ENCODE results near the gene MAML2.
A peak's percentile ranks its signal among the peaks of the same experiment; 100 is the strongest.

Gene MAML2

GRCh38 chr11:96265220-96265737 lies 77.7 kb downstream of the MAML2 start:
- no peak for DNase-seq

GRCh38 chr11:96264364-96264763 lies 78.6 kb downstream of the MAML2 start:
- no peak for DNase-seq

GRCh38 chr11:96263238-96263763 lies 79.7 kb downstream of the MAML2 start:
- DNase-seq: peak; percentile 46

GRCh38 chr11:96260532-96260931 lies 82.5 kb downstream of the MAML2 start:
- DNase-seq: no peak

- DNase-seq: peak; percentile 69
Observed at GRCh38 chr11:96260067-96260511, 82.9 kb downstream of the MAML2 start.

GRCh38 chr11:96259134-96259830 lies 83.7 kb downstream of the MAML2 start:
- DNase-seq: no peak

GRCh38 chr11:96257972-96258934 lies 84.7 kb downstream of the MAML2 start:
- DNase-seq: peak; percentile 54

GRCh38 chr11:96257036-96257435 lies 86.0 kb downstream of the MAML2 start:
- peak; percentile 53 for DNase-seq

GRCh38 chr11:96256215-96257011 lies 86.6 kb downstream of the MAML2 start:
- peak; percentile 53 for DNase-seq

GRCh38 chr11:96254854-96255253 lies 88.1 kb downstream of the MAML2 start:
- no peak for DNase-seq

GRCh38 chr11:96254087-96254486 lies 88.9 kb downstream of the MAML2 start:
- no peak for DNase-seq

GRCh38 chr11:96246718-96247552 lies 96.1 kb downstream of the MAML2 start:
- DNase-seq: peak; percentile 21

GRCh38 chr11:96242971-96243647 lies 99.9 kb downstream of the MAML2 start:
- peak; percentile 95 for DNase-seq

- DNase-seq: no peak
Observed at GRCh38 chr11:96242191-96242847, 100.7 kb downstream of the MAML2 start.

- DNase-seq: no peak
Observed at GRCh38 chr11:96241331-96241841, 101.6 kb downstream of the MAML2 start.

- DNase-seq: no peak
Observed at GRCh38 chr11:96238563-96239135, 104.3 kb downstream of the MAML2 start.

- no peak for DNase-seq
Observed at GRCh38 chr11:96237766-96238266, 105.2 kb downstream of the MAML2 start.

GRCh38 chr11:96235751-96236150 lies 107.2 kb downstream of the MAML2 start:
- DNase-seq: peak; percentile 35

- no peak for DNase-seq
Observed at GRCh38 chr11:96234866-96235441, 108.0 kb downstream of the MAML2 start.
